CD4-positive, CD25-positive, alpha-beta regulatory T cell (primary cell): Measurements from ENCODE around the gene CAB39L. TPM values are rescaled to one million over a fixed set of nuclear protein-coding genes. Genes with fewer than 3 reads are reported as not detected.

Experiments
- ATAC-seq, 2 donors: fragments of 150-1000 bp; cut with Tn5 transposase; one replicate each; pipeline ENCODE4 v1.10.0; 2021; ENCODE audit warnings: low read depth in 2 of 2, moderate number of reproducible peaks in 2 of 2, moderate library complexity in 1 of 2
- DNase-seq, 3 donors: peaks; one replicate each; pipeline versions ENCODE4 v3.0.0 to v3.0.0-alpha.2; 2012 to 2022; ENCODE audit warnings: mixed read lengths in 1 of 3
- H3K27ac ChIP-seq: one replicate; pipeline ENCODE4 v1.7.0; 2013; ENCODE audit warnings: mild to moderate bottlenecking, low read length; ENCODE audit not compliant: insufficient read depth, poor library complexity, severe bottlenecking
- H3K27me3 ChIP-seq: one replicate; pipeline ENCODE4 v1.7.0; 2013; ENCODE audit warnings: low read length; ENCODE audit not compliant: control insufficient read depth, insufficient read depth
- H3K36me3 ChIP-seq: one replicate; pipeline ENCODE4 v1.7.0; 2013; ENCODE audit warnings: mild to moderate bottlenecking, low read length, moderate library complexity; ENCODE audit not compliant: control insufficient read depth, insufficient read depth
- H3K4me1 ChIP-seq: 2 replicates; pipeline ENCODE4 v1.7.0; 2013; ENCODE audit warnings: mild to moderate bottlenecking, low read length; ENCODE audit not compliant: insufficient read depth, control insufficient read depth, poor library complexity, severe bottlenecking
- H3K4me3 ChIP-seq: one replicate; pipeline ENCODE4 v1.7.0; 2013; ENCODE audit warnings: low read depth, mild to moderate bottlenecking, low read length, moderate library complexity
- H3K9me3 ChIP-seq, 2 experiments: 1 replicate in 1 of 2; 2 replicates in 1 of 2; pipeline ENCODE4 v1.7.0; 2013; ENCODE audit warnings: low read length in 2 of 2, mild to moderate bottlenecking in 1 of 2, moderate library complexity in 1 of 2; ENCODE audit not compliant: control insufficient read depth in 2 of 2
- H3K27ac Mint-ChIP-seq, 3 donors: one replicate each; pipeline ENCODE4 v1.8.0; 2020 to 2022; ENCODE audit warnings: mild to moderate bottlenecking in 3 of 3, mixed read lengths in 3 of 3, moderate library complexity in 2 of 3
- H3K27me3 Mint-ChIP-seq: one replicate; pipeline ENCODE4 v1.8.0; 2022; ENCODE audit warnings: mild to moderate bottlenecking, mixed read lengths
- H3K36me3 Mint-ChIP-seq: one replicate; pipeline ENCODE4 v1.8.0; 2020; ENCODE audit warnings: mixed read lengths
- H3K4me1 Mint-ChIP-seq, 4 donors: one replicate each; pipeline ENCODE4 v1.8.0; 2020 to 2022; ENCODE audit warnings: mixed read lengths in 4 of 4, mild to moderate bottlenecking in 1 of 4
- H3K4me3 Mint-ChIP-seq, 4 donors: one replicate each; pipeline ENCODE4 v1.8.0; 2020 to 2022; ENCODE audit warnings: mild to moderate bottlenecking in 4 of 4, mixed read lengths in 4 of 4, moderate library complexity in 3 of 4
- H3K9me3 Mint-ChIP-seq, 7 donors: one replicate each; pipeline ENCODE4 v1.8.0; 2020 to 2022; ENCODE audit warnings: mixed read lengths in 7 of 7, mild to moderate bottlenecking in 3 of 7, moderate library complexity in 2 of 7
- polyA plus RNA-seq, 4 donors: library from polyadenylated mRNA; unstranded; fragments of 300-500 nt; fragmentation: Illumina TruSeq; gene quantifications; one replicate each; pipeline ENCODE4 v1.2.3, GENCODE V29; 2021
- total RNA-seq: library from RNA; stranded (reverse); gene quantifications from one replicate; pipeline ENCODE4 v1.2.3, GENCODE V29; 2022

CAB39L gene
- total and polyA plus RNA-seq, 5 donors from 2014 or later: 3.0 to 13.9 (median 7.3) TPM

- Mint-ChIP-seq H3K4me1 (peaks cover 0 to 12% (median 5%) of the 10 kb centered on the region in 4 donors), H3K9me3 (no peaks in the 10 kb centered on the region), H3K27me3 (no peaks in the 10 kb centered on the region), H3K36me3 (peaks cover 30% of the 10 kb centered on the region), H3K27ac (no peak overlapping the region), H3K4me3 (no peak overlapping the region)
- Histone ChIP-seq H3K4me3 (no peak overlapping the region), H3K9me3 (no peaks in the 10 kb centered on the region), H3K36me3 (peaks cover 18% of the 10 kb centered on the region), H3K27ac (no peak overlapping the region), H3K4me1 (no peaks in the 10 kb centered on the region), H3K27me3 (no peaks in the 10 kb centered on the region)
- DNase-seq (no peak), ATAC-seq (no peak)
These were observed 178.0 kb downstream of the CAB39L start for GRCh38 chr13:49265822-49266221.

GRCh38 chr13:49262634-49263033, 181.2 kb downstream of the CAB39L start:
- Histone ChIP-seq H3K27ac (no peak overlapping the region), H3K36me3 (peaks cover 28% of the 10 kb centered on the region), H3K27me3 (no peaks in the 10 kb centered on the region), H3K9me3 (no peaks in the 10 kb centered on the region), H3K4me3 (no peak overlapping the region), H3K4me1 (peaks cover 8% of the 10 kb centered on the region)
- peaks cover 32% of the 10 kb centered on the region for H3K36me3 Mint-ChIP-seq
- no peaks in the 10 kb centered on the region for H3K9me3 Mint-ChIP-seq
- ATAC-seq (no peak), DNase-seq (no peak)
- no peaks in the 10 kb centered on the region for H3K27me3 Mint-ChIP-seq
- no peak overlapping the region for H3K27ac Mint-ChIP-seq
- no peak overlapping the region for H3K4me3 Mint-ChIP-seq
- peaks cover 9 to 20% (median 16%) of the 10 kb centered on the region in 4 donors for H3K4me1 Mint-ChIP-seq

- Mint-ChIP-seq H3K36me3 (peaks cover 43% of the 10 kb centered on the region), H3K4me3 (peak overlapping the region in 1 of 4 donors; percentile 43), H3K27me3 (no peaks in the 10 kb centered on the region), H3K27ac (peak overlapping the region in 2 of 3 donors; percentile 73 to 96), H3K9me3 (no peaks in the 10 kb centered on the region), H3K4me1 (peaks cover 15 to 47% (median 29%) of the 10 kb centered on the region in 4 donors)
- ATAC-seq (no peak), DNase-seq (no peak)
- H3K9me3 ChIP-seq: no peaks in the 10 kb centered on the region
- no peak overlapping the region for H3K27ac ChIP-seq
- peaks cover 13% of the 10 kb centered on the region for H3K4me1 ChIP-seq
- peaks cover 43% of the 10 kb centered on the region for H3K36me3 ChIP-seq
- H3K27me3 ChIP-seq: no peaks in the 10 kb centered on the region
- no peak overlapping the region for H3K4me3 ChIP-seq
These were observed 184.3 kb downstream of the CAB39L start for GRCh38 chr13:49259586-49259985.

Other genes starting within 250 kb of the CAB39L start
- gene MLNR, start 223.7 kb downstream of the CAB39L start, total RNA-seq: not detected
- not detected for gene MLNR, start 223.7 kb downstream of the CAB39L start, polyA plus RNA-seq
- gene CDADC1, start 196.1 kb downstream of the CAB39L start, total RNA-seq: 16.7 TPM
- gene CDADC1, start 196.1 kb downstream of the CAB39L start, polyA plus RNA-seq: 10 to 100 TPM in 3 of 4 donors, 1 to 10 TPM in 1; 8.7 to 11.0 (median 10.5) TPM
- gene SETDB2, start 210 bp upstream of the CAB39L start, total RNA-seq: 24.4 TPM
- gene SETDB2, start 210 bp upstream of the CAB39L start, polyA plus RNA-seq: 10 to 100 TPM; 11.0 to 23.0 (median 14.8) TPM
- 122 TPM for gene PHF11, start 51.9 kb upstream of the CAB39L start, total RNA-seq
- 100 to 1,000 TPM; 101 to 134 (median 115) TPM for gene PHF11, start 51.9 kb upstream of the CAB39L start, polyA plus RNA-seq
- gene RCBTB1, start 141.5 kb upstream of the CAB39L start, total RNA-seq: 46.0 TPM
- 10 to 100 TPM; 13.1 to 19.4 (median 16.9) TPM for gene RCBTB1, start 141.5 kb upstream of the CAB39L start, polyA plus RNA-seq
- 0.17 TPM for gene ARL11, start 184.4 kb upstream of the CAB39L start, total RNA-seq
- gene ARL11, start 184.4 kb upstream of the CAB39L start, polyA plus RNA-seq: 1 to 10 TPM in 1 of 4 donors, under 1 TPM in 3; 0.14 to 1.9 (median 0.45) TPM
- gene EBPL, start 247.4 kb upstream of the CAB39L start, total RNA-seq: 19.6 TPM
- 10 to 100 TPM; 54.1 to 74.1 (median 63.7) TPM for gene EBPL, start 247.4 kb upstream of the CAB39L start, polyA plus RNA-seq